Gastrocnemius medialis (tissue), 4 donors: ENCODE measurements around the gene SNCAIP. TPM values are rescaled to one million over a fixed set of nuclear protein-coding genes. Genes with fewer than 3 reads are reported as not detected.

Source experiments
- ATAC-seq, 2 donors: fragments of 150-250 bp; one replicate each; pipeline ENCODE4 v1.9.1; 2016
- DNase-seq, 2 donors: peaks; one replicate each; pipeline ENCODE4 v3.0.0-alpha.2; 2019
- H3K27ac ChIP-seq, 4 donors: fragments of 200-600 bp; sonication (generic); 1 replicate in 1 of 4; 2 replicates in 3 of 4; pipeline ENCODE4 v1.5.1; 2016 to 2018; ENCODE audit warnings: mild to moderate bottlenecking in 2 of 4, moderate library complexity in 1 of 4
- H3K27me3 ChIP-seq, 3 donors: fragments of 200-600 bp; sonication (generic) in 2 of 3; 1 replicate in 1 of 3; 2 replicates in 2 of 3; pipeline versions ENCODE4 v1.5.1 to v1.6.0; 2016 to 2019; ENCODE audit warnings: mild to moderate bottlenecking in 1 of 3, moderate library complexity in 1 of 3
- H3K36me3 ChIP-seq, 2 donors: fragments of 200-600 bp; sonication (generic) in 1 of 2; one replicate each; pipeline ENCODE4 v1.5.1; 2017 to 2018
- H3K4me1 ChIP-seq, 2 donors: fragments of 200-600 bp; sonication (generic) in 1 of 2; one replicate each; pipeline ENCODE4 v1.5.1; 2016 to 2017; ENCODE audit warnings: mild to moderate bottlenecking in 2 of 2
- H3K4me3 ChIP-seq, 4 donors: fragments of 200-600 bp; sonication (generic) in 3 of 4; 1 replicate in 1 of 4; 2 replicates in 3 of 4; pipeline ENCODE4 v1.5.1; 2016 to 2019; ENCODE audit warnings: mild to moderate bottlenecking in 2 of 4
- H3K9me3 ChIP-seq, 3 donors: fragments of 200-600 bp; sonication (generic) in 2 of 3; 1 replicate in 1 of 3; 2 replicates in 2 of 3; pipeline ENCODE4 v1.5.1; 2016 to 2019
- POLR2A ChIP-seq, 2 donors: fragments of 450-650 bp; IDR thresholded peaks; one replicate each; pipeline ENCODE4 v1.6.1; 2017; ENCODE audit warnings: antibody characterized with exemption in 2 of 2, mild to moderate bottlenecking in 2 of 2, moderate library complexity in 2 of 2
- in situ Hi-C, 4 donors: fragments of 200-750 bp; cut with MboI; loops; one replicate each; pipeline versions ENCODE4 v1.15.0 to v1.8.0; 2017; ENCODE audit warnings: low sequenced_read_pairs in 4 of 4
- intact Hi-C: fragments of 100-400 bp; cut with DNase I; formaldehyde crosslinking; loops from one replicate; pipeline ENCODE4 v1.15.1; 2023; ENCODE audit warnings: low total_unique reads
- total RNA-seq, 4 donors: library from RNA; depleted of rRNA; stranded (reverse); fragments of >200 nt; gene quantifications; one replicate each; pipeline versions ENCODE4 v1.1.0 to v1.2.3, GENCODE V29; 2016
- TF ChIP-seq, protein P1 (sequence below), 5 experiments: fragments of 450-650 bp in 3 of 5; fragments of 200-600 bp in 2 of 5; sonication (generic) in 2 of 5; IDR thresholded peaks in 4 of 5; conservative IDR thresholded peaks in 1 of 5; 1 replicate in 4 of 5; 2 replicates in 1 of 5; pipeline ENCODE4 v1.5.1; 2016 to 2019; ENCODE audit warnings: antibody characterized with exemption in 5 of 5, mild to moderate bottlenecking in 3 of 5, moderate library complexity in 3 of 5

Gene SNCAIP
- total RNA-seq, 4 donors from 2014 or later, result 0.22 to 3.1 (median 0.53) TPM

DNA sequence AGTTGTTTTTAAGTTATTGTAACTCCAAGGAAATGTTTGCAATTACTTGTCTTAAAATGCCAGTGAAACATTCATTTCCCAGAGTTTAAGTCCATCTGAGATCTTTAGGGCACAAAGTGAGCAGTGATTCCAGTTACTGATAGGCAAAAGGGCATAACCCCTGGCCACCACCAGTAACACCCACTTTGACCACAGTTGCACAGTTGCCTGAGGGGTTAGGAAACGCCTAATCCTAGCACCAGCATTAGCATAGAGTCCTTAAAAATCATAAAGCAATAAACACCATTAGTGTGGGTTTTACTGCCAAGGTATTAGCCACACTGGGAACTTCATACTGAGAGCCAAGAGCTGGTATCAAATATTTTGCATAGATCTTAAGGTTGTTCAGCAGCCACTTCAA is 143.9 kb downstream of the SNCAIP start:
- ATAC-seq, result no peak
- intact Hi-C loops, result no loop called here
- H3K27me3 ChIP-seq, result no peaks in the 10 kb centered on the region
- no peaks in the 10 kb centered on the region for H3K36me3 ChIP-seq
- H3K4me3 ChIP-seq, result no peak overlapping the region
- DNase-seq, result no peak
- H3K9me3 ChIP-seq, result no peaks in the 10 kb centered on the region
- in situ Hi-C loops, result no loop called here
- TF ChIP-seq POLR2A (IDR thresholded peaks at IDR 0.05), result no peak
- TF ChIP-seq, protein P1, sequence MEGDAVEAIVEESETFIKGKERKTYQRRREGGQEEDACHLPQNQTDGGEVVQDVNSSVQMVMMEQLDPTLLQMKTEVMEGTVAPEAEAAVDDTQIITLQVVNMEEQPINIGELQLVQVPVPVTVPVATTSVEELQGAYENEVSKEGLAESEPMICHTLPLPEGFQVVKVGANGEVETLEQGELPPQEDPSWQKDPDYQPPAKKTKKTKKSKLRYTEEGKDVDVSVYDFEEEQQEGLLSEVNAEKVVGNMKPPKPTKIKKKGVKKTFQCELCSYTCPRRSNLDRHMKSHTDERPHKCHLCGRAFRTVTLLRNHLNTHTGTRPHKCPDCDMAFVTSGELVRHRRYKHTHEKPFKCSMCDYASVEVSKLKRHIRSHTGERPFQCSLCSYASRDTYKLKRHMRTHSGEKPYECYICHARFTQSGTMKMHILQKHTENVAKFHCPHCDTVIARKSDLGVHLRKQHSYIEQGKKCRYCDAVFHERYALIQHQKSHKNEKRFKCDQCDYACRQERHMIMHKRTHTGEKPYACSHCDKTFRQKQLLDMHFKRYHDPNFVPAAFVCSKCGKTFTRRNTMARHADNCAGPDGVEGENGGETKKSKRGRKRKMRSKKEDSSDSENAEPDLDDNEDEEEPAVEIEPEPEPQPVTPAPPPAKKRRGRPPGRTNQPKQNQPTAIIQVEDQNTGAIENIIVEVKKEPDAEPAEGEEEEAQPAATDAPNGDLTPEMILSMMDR (IDR thresholded peaks at IDR 0.05 in 4 of 5, conservative IDR thresholded peaks at IDR 0.05 in 1 of 5), result no peak
- H3K27ac ChIP-seq, result no peak overlapping the region
- H3K4me1 ChIP-seq, result no peaks in the 10 kb centered on the region

DNA sequence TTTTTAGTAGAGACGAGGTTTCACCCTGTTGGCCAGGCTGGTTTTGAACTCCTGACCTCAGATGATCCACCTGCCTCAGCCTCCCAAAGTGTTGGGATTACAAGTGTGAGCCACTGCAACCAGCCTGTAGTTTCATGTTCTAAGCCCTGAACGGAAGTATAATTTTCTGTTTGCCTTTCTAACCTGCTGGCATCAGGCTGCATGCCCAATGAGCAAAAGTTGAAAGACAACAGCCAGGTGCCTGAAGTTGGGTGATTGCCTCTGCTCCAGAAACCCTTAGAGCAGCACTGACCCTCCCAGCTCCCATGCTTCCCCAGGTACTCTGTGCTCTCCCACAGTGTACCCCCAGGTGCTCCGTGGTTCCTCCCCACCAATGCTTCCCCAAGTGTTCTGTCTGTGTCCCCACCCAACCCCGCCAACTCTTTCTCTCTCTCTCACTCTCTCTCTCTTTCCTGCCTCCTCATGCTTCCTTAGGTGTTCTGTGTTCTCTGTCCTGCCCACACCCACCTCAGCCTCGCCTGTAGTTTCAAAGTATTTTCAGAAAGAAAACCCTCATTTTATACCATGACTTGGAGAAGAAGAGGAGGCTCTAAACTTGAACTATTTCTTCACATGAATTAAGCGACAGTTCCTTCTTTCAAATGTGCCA is 145.3 kb downstream of the SNCAIP start:
- DNase-seq (no peak), ATAC-seq (no peak)
- in situ Hi-C loops, result no loop called here

DNA sequence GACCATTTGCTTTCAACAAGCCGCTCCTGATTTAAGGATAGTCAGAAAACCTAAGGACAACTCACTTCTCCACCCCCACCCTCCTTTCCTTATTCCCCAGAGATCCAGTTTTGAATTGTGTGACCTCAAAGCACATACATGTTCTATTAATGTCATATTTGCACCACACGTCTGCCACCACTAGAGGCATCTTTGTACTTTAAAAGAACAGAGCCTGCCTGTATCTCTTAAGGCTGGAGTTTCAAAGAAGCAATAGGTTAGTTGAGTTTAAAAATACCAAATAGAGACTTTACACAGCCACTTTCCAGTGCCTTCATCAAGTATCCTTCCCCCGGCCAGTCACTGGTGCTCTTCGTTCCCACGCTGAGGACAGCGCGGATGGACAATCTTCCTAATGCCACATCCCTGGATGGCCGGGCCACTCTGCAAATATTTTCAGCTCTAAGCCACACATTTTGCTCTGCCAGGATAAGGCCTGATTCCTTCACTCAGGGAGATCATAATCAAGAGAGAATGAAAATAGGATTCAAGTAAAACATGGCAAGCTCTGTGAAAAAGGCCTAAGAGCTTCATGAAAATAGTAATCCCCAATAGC is 146.3 kb downstream of the SNCAIP start:
- in situ Hi-C loops, result no loop called here
- H3K4me3 ChIP-seq, result no peak overlapping the region

More for the DNA sequence above, 145.3 kb downstream of the SNCAIP start:
- intact Hi-C loops, result no loop called here
- no peak overlapping the region for H3K27ac ChIP-seq
- no peaks in the 10 kb centered on the region for H3K9me3 ChIP-seq
- H3K4me1 ChIP-seq, result no peaks in the 10 kb centered on the region
- no peaks in the 10 kb centered on the region for H3K36me3 ChIP-seq
- H3K27me3 ChIP-seq, result no peaks in the 10 kb centered on the region
- H3K4me3 ChIP-seq, result no peak overlapping the region
- TF ChIP-seq POLR2A (IDR thresholded peaks at IDR 0.05), result no peak
- TF ChIP-seq, protein P1 (IDR thresholded peaks at IDR 0.05 in 4 of 5, conservative IDR thresholded peaks at IDR 0.05 in 1 of 5), result no peak

DNA sequence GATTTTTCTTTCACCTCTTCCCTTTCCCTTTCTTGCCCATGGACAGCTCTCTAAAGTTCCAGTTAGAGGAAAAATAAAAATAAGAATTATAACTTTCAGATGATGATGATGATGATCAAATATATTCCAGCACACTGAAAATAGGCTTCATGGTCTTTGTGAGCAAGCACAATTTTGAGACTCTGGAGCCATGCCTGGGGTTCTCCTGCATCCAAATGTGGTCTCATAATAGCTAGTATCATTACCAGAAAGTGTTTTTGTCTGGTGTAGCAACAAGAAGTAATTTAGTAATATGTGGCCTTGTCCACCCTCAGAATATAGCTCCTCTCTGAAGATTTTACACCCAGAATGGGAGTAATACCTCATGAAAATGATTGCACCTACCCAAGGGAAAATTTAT is 150.4 kb downstream of the SNCAIP start:
- intact Hi-C loops, result no loop called here
- Histone ChIP-seq H3K27me3 (no peaks in the 10 kb centered on the region), H3K27ac (no peak overlapping the region), H3K36me3 (no peaks in the 10 kb centered on the region), H3K4me3 (no peak overlapping the region), H3K9me3 (no peaks in the 10 kb centered on the region), H3K4me1 (no peaks in the 10 kb centered on the region)
- DNase-seq (no peak), ATAC-seq (no peak)
- TF ChIP-seq, protein P1 (IDR thresholded peaks at IDR 0.05 in 4 of 5, conservative IDR thresholded peaks at IDR 0.05 in 1 of 5), result no peak
- no peak for TF ChIP-seq POLR2A (IDR thresholded peaks at IDR 0.05)
- in situ Hi-C loops, result no loop called here

More for the DNA sequence above, 146.3 kb downstream of the SNCAIP start:
- Histone ChIP-seq H3K4me1 (no peaks in the 10 kb centered on the region), H3K36me3 (no peaks in the 10 kb centered on the region), H3K27ac (no peak overlapping the region), H3K27me3 (no peaks in the 10 kb centered on the region), H3K9me3 (no peaks in the 10 kb centered on the region)
- intact Hi-C loops, result no loop called here
- TF ChIP-seq POLR2A (IDR thresholded peaks at IDR 0.05), result no peak
- TF ChIP-seq, protein P1 (IDR thresholded peaks at IDR 0.05 in 4 of 5, conservative IDR thresholded peaks at IDR 0.05 in 1 of 5), result peak in 1 of 5 experiments; percentile 27
- DNase-seq (no peak), ATAC-seq (no peak)
